Vein endothelial cell (primary cell): ENCODE measurements around the gene HBA2. TPM values are rescaled to one million over a fixed set of nuclear protein-coding genes. Genes with fewer than 3 reads are reported as not detected.

Source experiments
- small RNA-seq: library from RNA; depleted of rRNA; stranded (forward); fragments of <200 nt; gene quantifications from one replicate; pipeline ENCODE3, GENCODE V24; 2012
- total RNA-seq: library from RNA; depleted of rRNA; stranded (reverse); fragments of >200 nt; gene quantifications from 2 replicates; pipeline ENCODE4 v1.2.3, GENCODE V29; 2012

The HBA2 gene
- total RNA-seq, result not detected in 2 replicates

GRCh38 chr16:172374-172941 lies at the start of gene HBA2:
Gene HBA2, plus strand, starts transcription at chr16:172876. Its CDS starts 37 bp downstream, at chr16:172913.

GRCh38 chr16:152141-153128 lies 20.2 kb upstream of the HBA2 start, which contains the start of gene HBZ:
Gene HBZ, plus strand, starts transcription at chr16:152644. Its CDS starts 266 bp downstream, at chr16:152910.

GRCh38 chr16:165539-166374 lies 6.9 kb upstream of the HBA2 start, which contains the start of gene HBM:
Gene HBM, plus strand, starts transcription at chr16:165978. Its CDS starts 20 bp downstream, at chr16:165998.

GRCh38 chr16:176477-177382 lies 4.1 kb downstream of the HBA2 start, which contains the start of gene HBA1:
Gene HBA1, plus strand, starts transcription at chr16:176680. Its CDS starts 37 bp downstream, at chr16:176717.

GRCh38 chr16:180101-180675 lies 7.5 kb downstream of the HBA2 start, which contains the start of gene HBQ1:
Gene HBQ1, plus strand, starts transcription at chr16:180459. Its CDS starts 28 bp downstream, at chr16:180487.

Small RNAs within 50 kb of the gene (small RNA-seq; reads per million reads assigned to genes)
- gene RF00019, result not detected

Other genes with a start within 250 kb of the HBA2 start
- 4.9 and 5.2 TPM in 2 replicates for gene POLR3K, start 119.3 kb upstream of the HBA2 start, total RNA-seq
- gene SNRNP25, start 119.0 kb upstream of the HBA2 start, total RNA-seq, result 18.3 and 22.1 TPM in 2 replicates
- gene RHBDF1, start 100.2 kb upstream of the HBA2 start, total RNA-seq, result 27.1 and 29.2 TPM in 2 replicates
- 108 and 171 TPM in 2 replicates for gene MPG, start 94.7 kb upstream of the HBA2 start, total RNA-seq
- 13.5 and 14.7 TPM in 2 replicates for gene NPRL3, start 34.2 kb upstream of the HBA2 start, total RNA-seq
- not detected in 2 replicates for gene HBZ, start 20.2 kb upstream of the HBA2 start, total RNA-seq
- not detected in 2 replicates for gene HBM, start 6.9 kb upstream of the HBA2 start, total RNA-seq
- gene HBA1, start 3.8 kb downstream of the HBA2 start, total RNA-seq, result not detected in 2 replicates
- 1.1 and 1.3 TPM in 2 replicates for gene HBQ1, start 7.6 kb downstream of the HBA2 start, total RNA-seq
- gene LUC7L, start 56.6 kb downstream of the HBA2 start, total RNA-seq, result 42.5 and 45.9 TPM in 2 replicates
- gene FAM234A, start 61.9 kb downstream of the HBA2 start, total RNA-seq, result 83.6 and 104 TPM in 2 replicates
- gene RGS11, start 103.1 kb downstream of the HBA2 start, total RNA-seq, result 1.7 and 2.9 TPM in 2 replicates
- gene ARHGDIG, start 107.7 kb downstream of the HBA2 start, total RNA-seq, result 0.57 and 2.3 TPM in 2 replicates
- gene PDIA2, start 110.3 kb downstream of the HBA2 start, total RNA-seq, result 0.65 TPM in 1 of 2 replicates, not detected in the other
- gene AXIN1, start 179.8 kb downstream of the HBA2 start, total RNA-seq, result 23.2 and 25.1 TPM in 2 replicates
- gene MRPL28, start 197.7 kb downstream of the HBA2 start, total RNA-seq, result 91.2 and 127 TPM in 2 replicates
- 84.4 and 129 TPM in 2 replicates for gene PGAP6, start 209.1 kb downstream of the HBA2 start, total RNA-seq
- gene NME4, start 224.3 kb downstream of the HBA2 start, total RNA-seq, result 99.6 and 146 TPM in 2 replicates
- 19.0 and 21.2 TPM in 2 replicates for gene DECR2, start 229.0 kb downstream of the HBA2 start, total RNA-seq